ENCODE measurements around the gene RUFY4.

DNA sequence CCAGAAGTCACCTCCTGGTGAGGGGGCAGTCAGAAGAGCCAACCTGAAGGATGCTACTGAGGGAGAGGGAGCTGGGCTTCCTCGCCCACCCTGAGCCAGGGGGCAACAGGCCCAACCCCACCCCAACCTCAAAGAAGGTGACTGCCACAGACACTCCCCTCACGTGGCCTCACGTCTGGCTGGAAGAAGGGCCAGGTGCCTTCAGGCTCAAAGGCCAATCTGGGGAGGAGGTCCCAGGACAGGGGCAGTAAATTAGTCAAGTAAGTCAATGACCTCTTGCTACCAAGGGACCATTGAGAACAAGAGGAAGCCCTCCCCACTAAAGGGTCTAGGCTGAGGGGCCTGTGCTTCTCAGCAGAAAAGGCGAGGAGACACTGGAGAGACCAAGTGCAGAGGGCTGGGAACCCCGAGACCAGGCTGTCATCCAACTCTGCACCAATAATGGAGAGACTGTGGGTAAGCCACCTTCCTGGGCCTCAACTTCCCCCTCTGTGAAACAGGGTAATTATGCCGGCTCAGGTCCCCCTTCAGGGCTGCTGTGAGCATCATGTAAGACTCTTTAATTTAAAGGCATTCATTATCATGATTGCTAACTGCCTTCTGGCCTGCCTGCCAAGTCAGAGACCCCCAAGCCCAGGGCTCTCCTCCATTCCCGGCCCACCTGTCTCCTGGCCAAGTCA lies 46.1 kb upstream of the RUFY4 start:
- TF ChIP-seq, protein P1, sequence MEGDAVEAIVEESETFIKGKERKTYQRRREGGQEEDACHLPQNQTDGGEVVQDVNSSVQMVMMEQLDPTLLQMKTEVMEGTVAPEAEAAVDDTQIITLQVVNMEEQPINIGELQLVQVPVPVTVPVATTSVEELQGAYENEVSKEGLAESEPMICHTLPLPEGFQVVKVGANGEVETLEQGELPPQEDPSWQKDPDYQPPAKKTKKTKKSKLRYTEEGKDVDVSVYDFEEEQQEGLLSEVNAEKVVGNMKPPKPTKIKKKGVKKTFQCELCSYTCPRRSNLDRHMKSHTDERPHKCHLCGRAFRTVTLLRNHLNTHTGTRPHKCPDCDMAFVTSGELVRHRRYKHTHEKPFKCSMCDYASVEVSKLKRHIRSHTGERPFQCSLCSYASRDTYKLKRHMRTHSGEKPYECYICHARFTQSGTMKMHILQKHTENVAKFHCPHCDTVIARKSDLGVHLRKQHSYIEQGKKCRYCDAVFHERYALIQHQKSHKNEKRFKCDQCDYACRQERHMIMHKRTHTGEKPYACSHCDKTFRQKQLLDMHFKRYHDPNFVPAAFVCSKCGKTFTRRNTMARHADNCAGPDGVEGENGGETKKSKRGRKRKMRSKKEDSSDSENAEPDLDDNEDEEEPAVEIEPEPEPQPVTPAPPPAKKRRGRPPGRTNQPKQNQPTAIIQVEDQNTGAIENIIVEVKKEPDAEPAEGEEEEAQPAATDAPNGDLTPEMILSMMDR (IDR thresholded peaks at IDR 0.05; ENCODE audit: borderline replicate concordance, extremely low read depth, low read length, poor library complexity, severe bottlenecking), result no peak
- TF ChIP-seq EZH2 (IDR thresholded peaks at IDR 0.05; ENCODE audit: borderline replicate concordance, low read depth, low read length, severe bottlenecking), result no peak

All from DND-41 (cell line).